IPS DF 4.7 (cell line): ENCODE measurements around the gene MAN1A1.

Experiments used
- DNase-seq: peaks from one replicate; pipeline ENCODE4 v3.0.0-alpha.2; 2013; ENCODE audit warnings: low spot score; ENCODE audit errors: extremely low read depth

The MAN1A1 gene

GRCh38 chr6:119326291-119327005, 23.1 kb downstream of the MAN1A1 start:
- DNase-seq = no peak

DNA sequence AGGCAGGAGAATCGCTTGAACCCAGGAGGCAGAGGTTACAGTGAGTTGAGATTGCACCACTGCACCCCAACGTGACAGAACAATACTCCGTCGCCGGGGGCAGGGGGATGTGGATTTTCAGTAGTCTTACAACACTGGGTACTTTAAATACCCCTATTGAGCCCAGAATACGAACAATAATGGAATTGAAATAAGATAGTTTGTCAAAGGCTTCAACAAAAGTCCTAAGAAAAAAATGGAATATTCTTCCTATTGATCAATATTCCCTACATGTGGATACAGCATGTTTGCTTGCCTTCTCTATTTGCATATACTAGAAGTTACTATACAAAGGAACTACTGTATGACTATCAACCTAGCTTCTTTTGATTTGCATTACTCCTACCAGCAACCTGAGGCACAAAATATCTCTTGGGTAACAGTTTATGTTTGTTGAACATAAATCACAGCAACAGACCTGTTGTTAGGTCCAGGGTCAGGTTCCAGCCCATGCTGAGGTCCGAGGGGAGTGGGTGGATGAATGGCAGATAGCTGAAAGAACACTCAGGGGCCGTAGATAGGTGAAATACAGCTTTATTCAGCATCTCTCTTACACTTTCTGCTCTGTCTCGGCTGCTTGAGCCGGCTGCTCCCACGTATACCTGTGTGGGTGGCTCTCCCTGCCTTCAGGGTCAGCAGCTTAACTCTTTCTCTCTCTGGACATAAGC, 23.8 kb downstream of the MAN1A1 start:
- no peak for DNase-seq

GRCh38 chr6:119324718-119325117, 24.8 kb downstream of the MAN1A1 start:
- DNase-seq = no peak

- DNase-seq = no peak
Observed at GRCh38 chr6:119323931-119324330, 25.6 kb downstream of the MAN1A1 start.

GRCh38 chr6:119323478-119323877, 26.1 kb downstream of the MAN1A1 start:
- DNase-seq = no peak

GRCh38 chr6:119322715-119323350, 26.7 kb downstream of the MAN1A1 start:
- no peak for DNase-seq

GRCh38 chr6:119322034-119322433, 27.5 kb downstream of the MAN1A1 start:
- no peak for DNase-seq

GRCh38 chr6:119319694-119320093, 29.9 kb downstream of the MAN1A1 start:
- no peak for DNase-seq

DNA sequence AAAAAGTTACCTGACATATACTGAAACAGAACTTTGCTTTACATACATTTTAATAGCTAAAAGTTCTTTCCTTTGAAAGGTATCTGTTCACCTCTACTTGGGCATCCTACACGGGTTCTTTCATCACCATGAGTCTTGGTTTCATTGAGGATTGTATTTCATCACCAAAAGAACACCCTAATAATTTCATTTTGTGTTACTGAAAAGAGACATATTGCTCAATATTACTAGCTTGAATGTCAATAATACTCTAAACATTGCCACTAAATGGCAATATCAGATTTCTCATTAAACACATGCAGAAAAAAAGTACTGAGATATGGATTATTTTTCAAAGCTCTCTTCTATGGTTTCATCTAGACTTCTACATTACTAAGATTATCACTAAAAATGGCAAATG, 30.8 kb downstream of the MAN1A1 start:
- no peak for DNase-seq

- no peak for DNase-seq
Observed at GRCh38 chr6:119318176-119318575, 31.4 kb downstream of the MAN1A1 start.

- no peak for DNase-seq
Observed at GRCh38 chr6:119317007-119317406, 32.6 kb downstream of the MAN1A1 start.

DNA sequence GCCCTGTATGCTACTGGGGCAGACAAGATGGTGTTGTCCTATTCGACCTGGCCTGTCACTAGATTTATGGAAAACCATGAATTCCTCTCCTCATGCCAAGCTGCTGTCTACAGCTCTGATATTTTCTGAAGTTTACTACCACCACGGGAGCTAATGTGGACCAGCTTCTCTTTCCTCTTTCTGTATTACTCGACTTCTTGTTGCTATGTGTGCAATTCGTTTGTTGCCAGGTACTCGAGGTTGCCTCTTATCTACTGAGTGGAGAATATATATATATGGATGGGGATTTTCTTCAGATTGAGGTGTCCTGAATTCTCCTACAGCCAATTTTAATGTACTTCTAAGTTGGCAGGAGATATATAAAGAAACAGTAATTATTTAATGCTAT, 34.7 kb downstream of the MAN1A1 start:
- DNase-seq = no peak

DNA sequence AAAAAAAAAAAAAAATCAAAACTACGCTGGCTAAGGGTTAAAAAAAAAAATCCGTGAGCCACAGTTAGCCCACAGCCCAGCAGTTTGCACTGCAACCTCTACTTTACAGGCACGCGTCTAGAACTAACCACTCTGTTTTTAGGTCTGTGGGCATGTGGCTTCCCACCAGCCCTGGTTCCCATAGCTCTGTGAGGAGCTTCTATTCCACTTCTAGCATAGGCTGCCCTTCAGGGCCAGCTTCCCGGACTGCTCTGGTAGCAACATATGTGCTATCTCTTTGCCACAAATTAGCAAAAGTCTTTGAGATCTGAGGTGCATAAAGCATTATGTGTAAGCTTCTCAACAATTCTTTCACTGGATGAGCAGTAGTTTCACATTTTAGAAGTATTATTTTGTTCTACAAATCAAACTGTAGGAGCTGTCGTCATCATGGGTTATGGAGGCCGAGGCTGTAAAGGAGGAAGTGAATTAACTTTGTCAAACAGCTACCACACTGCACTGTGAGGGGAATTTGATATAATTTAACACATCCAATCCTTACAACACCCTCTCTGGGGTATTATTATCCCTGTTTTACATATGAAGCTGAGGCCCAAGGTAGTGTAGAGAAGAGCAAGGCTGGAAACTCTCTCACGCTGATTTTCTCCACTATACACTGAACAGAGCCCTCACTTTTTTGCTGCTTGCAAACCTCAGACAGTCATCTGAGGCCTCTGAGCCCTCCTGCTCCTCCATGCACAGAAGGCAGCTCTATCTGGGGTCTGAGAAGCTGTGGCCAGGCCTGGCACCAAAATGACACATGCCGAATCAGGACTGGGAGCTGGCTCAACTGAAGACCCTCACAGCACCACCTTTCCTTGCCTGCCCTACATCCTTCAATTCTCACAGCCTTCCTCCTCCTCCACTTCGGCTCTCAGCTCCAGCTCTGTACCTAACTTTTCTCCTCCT, 35.4 kb downstream of the MAN1A1 start:
- DNase-seq = no peak

DNA sequence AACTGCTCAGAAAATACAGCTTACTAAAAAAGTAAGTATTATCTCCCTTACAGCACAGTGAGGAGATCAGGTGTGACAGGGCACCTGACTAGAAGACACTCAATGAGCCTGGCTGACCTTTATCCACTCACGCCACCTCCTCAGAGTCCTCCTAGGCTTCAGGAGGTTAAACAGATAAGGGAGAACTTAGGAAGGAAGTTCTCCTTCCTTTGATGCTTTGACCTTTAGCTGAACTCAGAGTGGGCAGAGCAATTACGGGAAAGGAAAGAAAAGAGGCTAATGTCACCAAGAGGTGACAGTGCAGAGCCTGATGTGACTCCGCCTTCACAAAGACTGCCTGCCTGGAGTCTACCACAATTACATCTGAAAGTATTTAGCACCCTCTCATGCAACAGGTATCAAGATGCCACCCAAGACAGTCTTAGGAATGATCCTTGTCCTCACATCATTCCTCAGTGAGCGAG, 36.7 kb downstream of the MAN1A1 start:
- no peak for DNase-seq

GRCh38 chr6:119312441-119312840, 37.1 kb downstream of the MAN1A1 start:
- DNase-seq = no peak

GRCh38 chr6:119311514-119312142, 37.9 kb downstream of the MAN1A1 start:
- no peak for DNase-seq

GRCh38 chr6:119310486-119311036, 39.0 kb downstream of the MAN1A1 start:
- no peak for DNase-seq

DNA sequence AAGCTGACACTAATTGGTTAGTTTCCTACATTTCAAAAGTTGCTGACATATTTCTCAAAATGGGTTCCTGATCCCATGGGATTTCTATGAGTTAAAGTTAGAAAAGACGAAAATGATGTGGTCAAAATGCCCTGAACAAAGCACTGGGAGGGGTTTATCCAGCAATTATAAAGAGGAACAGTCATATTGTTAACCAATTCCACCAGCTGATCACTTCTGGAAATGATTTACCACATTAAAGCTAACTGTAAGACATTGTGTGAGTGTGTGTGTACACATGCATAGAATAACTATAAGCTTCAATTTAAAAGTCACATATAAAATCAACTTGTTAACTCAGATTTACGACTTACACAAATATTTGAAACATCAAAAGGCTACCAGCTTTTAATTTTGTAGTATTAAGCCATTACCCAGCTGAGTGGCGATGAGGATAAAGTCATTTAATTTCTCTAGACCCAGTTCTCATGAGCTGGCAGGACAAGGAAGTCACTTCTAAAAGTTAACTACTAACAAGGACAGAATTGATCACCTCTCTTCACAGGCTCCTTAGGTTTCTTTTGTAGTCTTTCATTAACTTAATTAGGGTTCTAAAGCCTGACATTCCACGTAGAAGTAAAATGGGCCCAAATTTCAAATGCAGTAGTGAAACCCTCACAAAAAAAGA, 40.4 kb downstream of the MAN1A1 start:
- no peak for DNase-seq

DNA sequence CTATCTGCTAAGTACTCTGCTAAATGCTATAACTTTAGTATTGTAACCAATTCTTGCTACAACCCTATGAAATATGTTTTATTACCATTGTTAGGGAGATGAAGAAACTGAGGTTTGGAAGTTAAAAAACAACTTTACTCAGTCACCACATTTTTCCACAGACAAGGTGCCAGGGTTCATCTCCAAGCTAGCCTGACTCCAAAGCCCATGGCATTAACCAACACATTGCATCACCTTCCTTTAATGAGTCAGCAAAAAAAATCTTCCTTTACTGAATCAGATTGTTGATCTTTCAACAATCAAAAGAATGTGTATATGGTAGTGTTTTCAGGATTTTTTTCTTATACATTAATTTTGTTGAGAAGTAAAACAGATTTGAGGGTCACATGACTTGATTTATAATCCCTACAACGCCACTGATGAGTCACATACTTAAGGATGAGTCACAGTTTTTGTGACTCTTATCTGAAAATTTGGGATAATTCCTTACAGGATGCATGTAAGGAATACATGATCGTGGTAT, 41.5 kb downstream of the MAN1A1 start:
- DNase-seq = no peak

- DNase-seq = no peak
Observed at GRCh38 chr6:119307056-119307455, 42.5 kb downstream of the MAN1A1 start.
